Measurements from ENCODE around the gene KRTAP12-1.

The KRTAP12-1 gene

DNA sequence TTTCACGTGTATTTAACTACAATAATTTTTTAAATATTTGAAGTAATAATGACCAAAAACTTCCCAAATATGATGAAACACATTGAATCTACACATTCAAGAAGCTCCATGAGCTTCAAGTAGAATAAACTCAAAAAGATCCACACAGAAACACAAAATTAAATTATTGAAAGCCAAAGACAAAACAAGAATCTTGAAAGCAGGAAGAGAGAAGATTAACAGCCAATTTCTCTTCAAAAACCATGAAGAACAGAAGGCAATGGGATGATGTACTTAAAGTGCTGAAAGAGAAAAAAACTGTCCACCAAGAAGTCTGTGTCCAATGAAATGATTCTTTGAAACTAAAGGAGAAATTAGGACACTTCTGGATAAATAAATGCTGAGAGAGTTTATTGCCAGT, 49.9 kb downstream of the KRTAP12-1 start:
- H3K4me3 ChIP-seq (ENCODE audit: low read depth, low read length), result no peak overlapping the region
- TF ChIP-seq, protein P1, sequence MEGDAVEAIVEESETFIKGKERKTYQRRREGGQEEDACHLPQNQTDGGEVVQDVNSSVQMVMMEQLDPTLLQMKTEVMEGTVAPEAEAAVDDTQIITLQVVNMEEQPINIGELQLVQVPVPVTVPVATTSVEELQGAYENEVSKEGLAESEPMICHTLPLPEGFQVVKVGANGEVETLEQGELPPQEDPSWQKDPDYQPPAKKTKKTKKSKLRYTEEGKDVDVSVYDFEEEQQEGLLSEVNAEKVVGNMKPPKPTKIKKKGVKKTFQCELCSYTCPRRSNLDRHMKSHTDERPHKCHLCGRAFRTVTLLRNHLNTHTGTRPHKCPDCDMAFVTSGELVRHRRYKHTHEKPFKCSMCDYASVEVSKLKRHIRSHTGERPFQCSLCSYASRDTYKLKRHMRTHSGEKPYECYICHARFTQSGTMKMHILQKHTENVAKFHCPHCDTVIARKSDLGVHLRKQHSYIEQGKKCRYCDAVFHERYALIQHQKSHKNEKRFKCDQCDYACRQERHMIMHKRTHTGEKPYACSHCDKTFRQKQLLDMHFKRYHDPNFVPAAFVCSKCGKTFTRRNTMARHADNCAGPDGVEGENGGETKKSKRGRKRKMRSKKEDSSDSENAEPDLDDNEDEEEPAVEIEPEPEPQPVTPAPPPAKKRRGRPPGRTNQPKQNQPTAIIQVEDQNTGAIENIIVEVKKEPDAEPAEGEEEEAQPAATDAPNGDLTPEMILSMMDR (IDR thresholded peaks at IDR 0.05; ENCODE audit: low read depth, low read length), result no peak
